GM18520 (cell line): Measurements from ENCODE around the gene CNTN2.

Experiments
- ATAC-seq: cut with Tn5 transposase; IDR thresholded peaks from one replicate; pipeline ENCODE4 v1.9.1; 2021; ENCODE audit not compliant: unreplicated experiment

The CNTN2 gene

DNA sequence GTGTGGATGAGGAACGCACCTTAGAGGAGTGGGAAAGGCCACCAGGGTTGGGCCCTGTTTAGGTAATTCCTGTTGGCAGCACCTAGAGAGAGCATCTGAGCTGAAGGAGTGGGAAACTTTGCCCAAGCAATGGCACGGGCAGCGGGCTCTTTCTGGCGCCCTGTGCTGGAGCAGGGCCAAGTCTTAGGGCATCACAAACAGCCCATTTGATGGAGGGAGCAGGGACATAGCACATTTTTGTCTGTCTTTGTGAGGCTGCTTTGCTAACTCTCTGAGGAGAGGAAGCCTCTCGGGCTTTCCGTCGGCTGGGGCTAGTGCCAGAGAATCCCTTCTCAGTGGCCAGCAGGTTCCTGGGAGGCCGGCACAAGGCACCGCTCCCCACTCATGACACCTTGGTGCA, 22.5 kb upstream of the CNTN2 start:
- no peak for ATAC-seq

- ATAC-seq, result no peak
Measured at GRCh38 chr1:205024679-205025078, 18.3 kb upstream of the CNTN2 start.

DNA sequence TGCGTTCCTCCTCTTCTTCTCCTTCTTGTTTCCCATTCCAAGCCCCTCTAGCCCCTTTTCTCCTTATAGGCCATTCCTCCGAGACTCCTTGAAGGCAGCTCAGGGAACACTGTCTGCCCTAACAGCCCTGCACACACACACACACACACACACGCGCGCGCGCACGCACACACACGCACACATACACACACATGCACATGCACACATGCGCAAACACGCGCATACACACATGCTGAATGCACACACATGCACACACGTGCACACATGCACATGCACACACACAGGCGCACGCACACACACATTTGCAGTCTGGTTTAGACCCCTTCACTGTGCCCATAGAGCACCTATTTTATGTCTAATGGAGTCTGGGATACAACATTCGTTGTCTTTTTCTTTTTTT, 17.8 kb upstream of the CNTN2 start:
- ATAC-seq, result no peak

GRCh38 chr1:205026181-205026580, 16.8 kb upstream of the CNTN2 start:
- ATAC-seq, result no peak

GRCh38 chr1:205028390-205028789, 14.6 kb upstream of the CNTN2 start:
- no peak for ATAC-seq

GRCh38 chr1:205028924-205029323, 14.1 kb upstream of the CNTN2 start:
- ATAC-seq, result no peak

GRCh38 chr1:205030241-205030640, 12.8 kb upstream of the CNTN2 start:
- no peak for ATAC-seq

- ATAC-seq, result no peak
Measured at GRCh38 chr1:205030896-205031295, 12.1 kb upstream of the CNTN2 start.

DNA sequence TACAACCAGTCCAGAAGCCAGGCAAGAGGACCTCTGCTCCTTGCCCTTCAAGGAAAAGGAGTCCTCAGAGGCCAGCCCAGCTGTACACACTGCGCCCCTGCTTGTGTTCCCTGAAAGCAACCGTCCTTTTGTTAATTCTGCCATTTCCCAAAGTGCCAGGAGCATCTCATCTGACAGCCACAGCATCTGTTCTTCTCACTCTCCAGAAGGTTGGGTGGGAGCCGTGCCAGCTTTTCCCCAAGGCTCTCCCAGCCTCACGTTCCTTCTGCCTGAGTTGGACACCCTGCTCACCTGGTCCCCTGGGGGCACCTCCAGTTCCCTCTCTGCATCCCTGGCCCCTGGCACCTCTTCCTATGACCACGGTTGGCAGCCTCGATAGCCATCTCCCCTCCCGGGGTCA, 10.5 kb upstream of the CNTN2 start:
- ATAC-seq, result no peak

DNA sequence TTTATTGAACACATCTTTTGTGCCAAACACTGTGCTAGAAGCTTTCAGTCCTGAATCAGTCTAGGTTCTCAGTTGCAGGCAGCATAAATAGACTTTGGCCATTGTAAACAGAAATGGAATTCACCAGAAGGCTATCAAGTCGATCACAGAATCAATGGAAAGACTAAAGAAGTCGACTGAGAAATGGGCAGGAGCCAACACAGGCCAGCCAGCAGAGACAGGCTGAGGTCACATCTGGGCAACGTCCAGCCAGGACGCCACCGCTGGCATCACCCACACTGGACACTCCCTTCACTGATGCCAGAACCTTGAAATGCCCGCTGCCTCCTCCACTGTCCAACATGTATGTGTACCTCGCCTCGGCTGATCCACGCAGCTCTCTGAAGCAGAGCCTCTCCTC, 5.5 kb upstream of the CNTN2 start:
- no peak for ATAC-seq

DNA sequence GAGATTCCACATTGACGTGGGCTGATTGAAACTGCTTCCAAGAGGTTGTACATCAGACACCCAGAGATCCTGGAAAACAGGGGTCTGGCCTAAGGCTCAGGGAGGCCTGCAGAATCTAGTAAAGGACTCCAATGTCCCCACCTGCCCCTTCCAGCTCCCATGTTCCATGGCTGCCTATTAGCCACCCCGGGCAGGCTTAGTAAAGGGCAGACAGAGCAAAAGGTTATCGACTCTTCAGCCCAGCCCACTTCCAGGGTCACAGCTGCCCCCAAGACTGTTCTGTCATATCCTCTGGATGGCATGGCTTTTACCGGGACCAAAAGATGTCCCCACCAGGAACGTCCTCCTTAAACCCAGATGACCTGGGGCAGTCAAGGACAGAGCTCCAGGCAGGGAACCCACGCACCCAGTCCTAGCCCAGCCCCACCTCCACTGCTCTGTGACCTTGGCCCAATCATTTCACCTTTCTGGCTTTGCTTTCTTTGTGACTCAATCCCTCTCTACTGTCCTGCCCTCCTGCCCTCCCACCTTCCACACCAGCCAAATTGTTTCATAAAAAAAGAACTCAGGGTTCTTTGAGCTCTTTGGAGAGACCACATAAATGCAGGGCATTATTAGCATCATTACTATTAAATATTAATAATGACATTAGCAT, 4.8 kb upstream of the CNTN2 start:
- ATAC-seq, result no peak

- ATAC-seq, result no peak
Measured at GRCh38 chr1:205041001-205041715, 1.9 kb upstream of the CNTN2 start.

DNA sequence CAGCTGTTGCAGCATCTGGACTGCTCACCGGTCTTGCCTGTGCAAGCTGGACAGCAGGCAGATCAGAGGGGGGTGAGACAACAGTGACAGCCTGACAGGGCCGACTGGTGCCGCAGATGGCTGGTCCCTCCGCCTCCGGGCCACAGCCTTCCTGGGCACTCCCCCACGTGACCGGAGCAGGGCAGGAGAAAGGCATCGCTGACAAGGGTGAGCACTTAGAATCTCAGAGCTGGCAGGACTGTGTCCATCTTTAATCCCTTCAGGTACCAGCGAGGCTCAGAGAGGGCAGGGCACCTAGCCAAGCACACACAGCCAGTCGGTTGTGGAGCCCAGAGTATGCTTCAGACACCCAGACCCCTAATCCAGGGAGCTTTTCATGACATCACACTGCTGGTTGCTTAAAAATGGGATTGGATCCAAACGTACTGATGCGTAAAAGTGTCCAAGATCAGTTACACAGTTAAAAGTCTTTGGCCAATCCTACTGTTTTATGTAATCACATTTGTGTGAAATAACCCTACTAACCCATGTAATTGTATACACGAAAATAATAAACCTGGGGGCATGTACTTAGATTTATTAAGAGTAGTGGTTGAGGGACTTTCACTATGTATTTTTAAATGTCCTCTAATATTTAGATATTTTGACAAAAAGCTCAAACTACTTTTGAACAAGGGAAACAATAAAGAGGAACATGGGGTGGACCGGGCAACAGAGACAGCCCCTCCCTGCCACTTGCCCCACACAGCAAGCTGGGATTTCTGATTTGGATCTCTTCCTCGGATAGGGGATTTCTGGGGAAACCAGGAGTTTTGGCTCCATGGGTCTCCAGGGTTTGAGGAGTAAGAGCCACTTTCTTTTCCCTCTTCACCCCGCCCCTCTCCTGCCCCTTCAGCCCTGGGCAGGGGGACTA, 758 bp upstream of the CNTN2 start:
- ATAC-seq, result no peak

DNA sequence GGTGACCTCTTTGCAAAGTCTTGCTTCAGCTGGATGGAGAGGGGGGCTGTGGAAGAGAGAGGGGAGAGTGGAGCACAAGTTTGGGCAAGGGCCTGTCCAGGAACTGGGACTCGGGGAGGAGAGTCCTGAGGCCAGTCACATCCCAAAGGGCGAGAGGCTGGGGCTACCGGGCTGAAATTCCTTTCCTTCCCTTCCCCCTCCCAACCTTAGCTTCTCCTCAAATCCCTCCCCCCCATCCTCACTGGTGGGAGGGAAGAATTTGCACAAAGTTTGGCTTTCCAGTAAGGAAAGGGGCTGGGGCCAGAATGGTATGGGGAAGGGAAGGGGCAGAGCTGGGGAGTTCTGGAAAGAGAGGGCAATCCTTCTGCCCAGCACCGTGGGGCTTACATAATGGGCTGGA, 854 bp downstream of the CNTN2 start:
- no peak for ATAC-seq

DNA sequence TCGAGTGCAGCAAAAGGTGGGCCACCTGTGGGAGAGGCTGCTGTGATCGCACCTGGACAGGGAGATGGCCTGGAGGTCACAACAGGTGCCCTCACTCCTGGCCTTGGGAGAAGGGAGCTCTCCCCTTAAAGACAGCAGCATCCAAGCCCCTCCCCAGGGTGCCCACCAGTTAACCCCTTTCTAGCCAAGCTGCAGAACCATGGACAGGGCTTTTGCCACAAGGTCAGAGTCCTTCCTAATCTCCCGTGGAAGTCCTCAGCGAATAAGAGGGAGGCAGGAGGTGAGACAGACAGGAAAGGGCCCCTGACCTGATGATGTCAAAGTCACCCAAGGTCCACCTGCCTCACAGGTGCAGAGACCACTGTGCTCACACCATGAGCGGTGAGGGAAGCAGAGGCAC, 1.7 kb downstream of the CNTN2 start:
- no peak for ATAC-seq

- no peak for ATAC-seq
Measured at GRCh38 chr1:205045146-205045545, 2.1 kb downstream of the CNTN2 start.

GRCh38 chr1:205046870-205047269, 3.9 kb downstream of the CNTN2 start:
- no peak for ATAC-seq

DNA sequence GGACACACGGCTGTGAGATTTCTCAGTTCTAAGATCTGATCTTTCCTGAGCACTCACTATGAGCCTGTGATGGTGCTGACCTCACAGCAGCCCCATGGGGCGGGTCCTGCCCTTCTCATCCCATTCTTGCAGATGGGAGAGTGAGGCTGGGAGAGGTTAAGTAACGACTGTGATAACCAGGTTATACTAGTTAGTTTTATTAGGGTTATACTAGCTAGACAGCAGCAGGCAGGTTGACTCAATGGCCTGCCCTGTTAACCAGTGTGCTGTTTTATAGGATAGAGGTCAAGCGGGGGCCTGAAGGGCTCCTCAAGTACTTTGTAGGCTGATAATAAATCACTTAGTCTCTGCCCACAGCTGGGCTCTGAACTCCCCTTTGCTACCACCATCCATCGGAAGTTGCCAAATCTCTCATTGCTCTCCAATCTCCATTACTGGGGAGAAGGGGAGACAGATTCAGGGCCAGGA, 4.8 kb downstream of the CNTN2 start:
- no peak for ATAC-seq

GRCh38 chr1:205048382-205048781, 5.4 kb downstream of the CNTN2 start:
- no peak for ATAC-seq

DNA sequence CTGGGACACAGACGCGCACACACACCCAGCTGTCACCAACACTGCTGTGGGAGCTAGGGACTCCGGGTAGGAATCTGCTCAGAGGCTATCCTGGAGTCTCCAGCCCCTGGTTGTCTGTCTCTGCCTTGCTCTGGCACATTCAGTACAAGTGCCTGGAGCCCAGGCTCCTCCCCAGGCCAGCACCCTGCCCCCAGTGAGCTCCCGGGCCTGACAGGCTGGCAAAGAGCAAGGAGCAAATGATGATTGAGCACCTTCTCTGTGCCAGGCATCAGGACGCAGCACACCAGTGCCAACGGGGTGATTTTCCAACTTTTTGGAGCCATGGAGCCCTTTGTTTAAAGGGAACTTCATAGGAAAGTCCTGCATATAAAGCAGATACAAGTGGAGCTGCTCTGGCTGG, 6.5 kb downstream of the CNTN2 start:
- no peak for ATAC-seq

DNA sequence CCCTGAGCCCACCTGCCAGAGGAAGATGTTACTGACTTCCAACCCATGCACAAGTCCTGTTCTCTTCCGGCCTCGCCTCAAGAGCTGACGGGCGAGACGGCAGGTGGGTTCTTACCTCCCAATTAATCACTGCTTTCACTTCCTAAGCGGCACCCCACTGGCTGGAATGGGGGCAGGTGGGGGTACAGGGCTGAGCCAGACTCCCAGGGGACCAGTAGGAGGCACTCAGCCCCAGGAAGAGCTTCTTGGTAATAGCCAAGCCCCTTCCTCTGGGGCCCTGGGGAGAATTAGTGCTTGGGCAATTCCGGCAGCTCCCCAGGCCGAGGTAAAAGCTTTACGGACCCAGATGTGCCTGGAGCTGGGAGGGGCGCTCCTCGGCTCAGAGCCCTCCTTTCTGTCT, 9.7 kb downstream of the CNTN2 start:
- no peak for ATAC-seq

DNA sequence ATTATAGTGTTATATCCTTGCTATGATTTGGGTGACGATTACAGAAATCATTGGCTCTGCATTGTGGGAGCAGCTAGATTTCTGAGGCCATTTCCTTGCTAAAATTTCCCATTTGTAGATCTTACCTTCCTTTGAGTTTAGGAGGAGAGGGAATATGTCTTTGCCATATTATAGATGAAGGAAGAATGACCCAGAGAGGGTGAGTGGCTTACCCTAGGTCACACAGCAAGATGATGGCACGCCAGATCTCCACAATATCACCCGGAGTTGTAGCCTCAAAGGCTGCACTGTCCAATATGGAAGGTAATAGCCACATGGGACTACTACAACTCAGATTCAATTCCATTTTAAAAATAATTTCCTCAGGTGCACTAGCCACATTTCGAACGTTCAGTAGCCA, 10.3 kb downstream of the CNTN2 start:
- no peak for ATAC-seq
